Breast epithelium (tissue), 3 donors: ENCODE data around the gene DTNB.

ENCODE experiments used
- POLR2A ChIP-seq: fragments of 450-650 bp; IDR thresholded peaks from one replicate; pipeline ENCODE4 v1.6.1; 2016; ENCODE audit warnings: antibody characterized with exemption, mild to moderate bottlenecking, moderate library complexity
- POLR2AphosphoS5 ChIP-seq, 3 donors: sonication (generic); formaldehyde crosslinking; IDR thresholded peaks; one replicate each; pipeline ENCODE4 v1.6.1; 2017; ENCODE audit warnings: antibody characterized with exemption in 3 of 3
- TF ChIP-seq, protein P1 (sequence below), 3 donors: fragments of 450-650 bp; IDR thresholded peaks; one replicate each; pipeline ENCODE4 v1.5.1; 2016 to 2017; ENCODE audit warnings: antibody characterized with exemption in 3 of 3, mild to moderate bottlenecking in 3 of 3, moderate library complexity in 3 of 3

DNA sequence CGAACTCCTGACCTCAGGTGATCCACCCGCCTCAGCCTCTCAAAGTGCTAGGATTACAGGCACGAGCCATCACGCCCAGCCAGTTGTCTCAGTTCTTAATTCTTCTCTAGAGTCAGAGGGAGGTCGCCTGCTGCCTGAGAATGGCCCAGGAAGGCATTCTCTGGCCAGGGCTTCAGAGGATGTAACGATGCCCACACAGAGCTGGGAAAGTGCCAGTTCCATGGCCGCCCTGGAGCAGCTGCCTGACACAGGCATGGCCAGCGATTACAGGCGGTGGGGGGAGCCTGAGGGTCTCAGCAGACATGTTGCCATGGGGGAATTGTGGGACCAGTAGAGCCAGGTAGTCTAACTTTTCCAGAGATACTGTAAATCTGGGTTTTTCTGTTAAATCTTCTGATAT lies 306.1 kb downstream of the DTNB start:
- TF ChIP-seq POLR2AphosphoS5 (IDR thresholded peaks at IDR 0.05) (no peak), POLR2A (no peak)
- TF ChIP-seq, protein P1, sequence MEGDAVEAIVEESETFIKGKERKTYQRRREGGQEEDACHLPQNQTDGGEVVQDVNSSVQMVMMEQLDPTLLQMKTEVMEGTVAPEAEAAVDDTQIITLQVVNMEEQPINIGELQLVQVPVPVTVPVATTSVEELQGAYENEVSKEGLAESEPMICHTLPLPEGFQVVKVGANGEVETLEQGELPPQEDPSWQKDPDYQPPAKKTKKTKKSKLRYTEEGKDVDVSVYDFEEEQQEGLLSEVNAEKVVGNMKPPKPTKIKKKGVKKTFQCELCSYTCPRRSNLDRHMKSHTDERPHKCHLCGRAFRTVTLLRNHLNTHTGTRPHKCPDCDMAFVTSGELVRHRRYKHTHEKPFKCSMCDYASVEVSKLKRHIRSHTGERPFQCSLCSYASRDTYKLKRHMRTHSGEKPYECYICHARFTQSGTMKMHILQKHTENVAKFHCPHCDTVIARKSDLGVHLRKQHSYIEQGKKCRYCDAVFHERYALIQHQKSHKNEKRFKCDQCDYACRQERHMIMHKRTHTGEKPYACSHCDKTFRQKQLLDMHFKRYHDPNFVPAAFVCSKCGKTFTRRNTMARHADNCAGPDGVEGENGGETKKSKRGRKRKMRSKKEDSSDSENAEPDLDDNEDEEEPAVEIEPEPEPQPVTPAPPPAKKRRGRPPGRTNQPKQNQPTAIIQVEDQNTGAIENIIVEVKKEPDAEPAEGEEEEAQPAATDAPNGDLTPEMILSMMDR (IDR thresholded peaks at IDR 0.05), result no peak
